Measurements from ENCODE around the gene TSPYL4.
A peak's percentile ranks its signal among the peaks of the same experiment; 100 is the strongest.

The TSPYL4 gene

DNA sequence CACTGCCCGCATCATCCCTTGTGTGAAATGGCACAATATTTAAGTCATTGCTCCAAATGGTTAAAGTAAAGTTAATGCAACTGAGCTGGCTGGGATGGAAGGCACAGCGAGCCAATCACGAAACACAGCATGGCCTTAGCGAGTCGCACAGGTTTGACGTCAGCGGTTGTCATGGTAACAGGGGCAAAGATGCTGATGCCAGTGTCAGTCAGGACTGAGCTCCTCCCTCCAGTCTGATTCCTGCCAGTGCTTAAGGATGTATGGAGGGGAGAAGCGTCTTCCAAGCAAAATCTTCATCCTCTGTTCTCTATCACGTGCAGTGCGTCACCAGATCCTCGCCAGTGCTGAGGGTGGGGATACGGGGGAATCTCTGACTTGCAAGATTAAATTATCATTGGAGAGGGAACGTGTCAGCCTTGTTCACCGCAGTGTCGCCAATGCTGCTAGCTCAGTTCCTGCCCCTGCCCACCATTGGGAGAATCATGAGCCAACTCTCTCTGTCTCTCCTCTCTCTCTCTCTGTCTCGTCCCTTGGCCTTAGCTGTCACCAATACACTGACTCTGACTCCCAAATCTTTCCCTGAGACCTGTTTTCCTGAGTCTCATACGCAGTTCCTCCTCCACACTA lies 24.5 kb downstream of the TSPYL4 start:
- peak; percentile 89 for DNase-seq (ENCODE audit: low read depth, low spot score)

- no peak for DNase-seq (ENCODE audit: low read depth, low spot score)
Measured at GRCh38 chr6:116223355-116223754, 30.5 kb downstream of the TSPYL4 start.

DNA sequence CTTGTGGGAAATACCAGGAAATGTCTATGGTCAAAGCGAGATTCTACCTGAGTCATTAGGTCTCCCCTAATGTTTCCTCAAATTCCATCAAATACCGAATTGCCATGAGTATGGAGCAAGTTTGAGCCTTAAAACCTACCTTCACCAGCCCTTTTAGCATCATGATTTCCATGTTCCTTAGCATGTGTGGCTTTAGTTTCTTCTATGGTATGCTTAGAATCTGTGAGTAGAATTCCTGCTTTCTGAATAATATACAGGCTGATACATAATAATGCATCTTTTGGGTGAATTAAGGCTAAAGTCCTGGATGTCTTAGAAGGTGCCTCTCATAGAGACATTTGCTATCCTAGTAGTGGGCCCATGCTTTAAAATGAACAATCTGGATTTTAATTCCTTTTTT lies 32.0 kb downstream of the TSPYL4 start:
- DNase-seq (ENCODE audit: low read depth, low spot score), result no peak

GRCh38 chr6:116221067-116221466 lies 32.8 kb downstream of the TSPYL4 start:
- no peak for DNase-seq (ENCODE audit: low read depth, low spot score)

GRCh38 chr6:116218866-116219265 lies 35.0 kb downstream of the TSPYL4 start:
- no peak for DNase-seq (ENCODE audit: low read depth, low spot score)

- DNase-seq (ENCODE audit: low read depth, low spot score), result no peak
Measured at GRCh38 chr6:116218172-116218633, 35.7 kb downstream of the TSPYL4 start.

DNA sequence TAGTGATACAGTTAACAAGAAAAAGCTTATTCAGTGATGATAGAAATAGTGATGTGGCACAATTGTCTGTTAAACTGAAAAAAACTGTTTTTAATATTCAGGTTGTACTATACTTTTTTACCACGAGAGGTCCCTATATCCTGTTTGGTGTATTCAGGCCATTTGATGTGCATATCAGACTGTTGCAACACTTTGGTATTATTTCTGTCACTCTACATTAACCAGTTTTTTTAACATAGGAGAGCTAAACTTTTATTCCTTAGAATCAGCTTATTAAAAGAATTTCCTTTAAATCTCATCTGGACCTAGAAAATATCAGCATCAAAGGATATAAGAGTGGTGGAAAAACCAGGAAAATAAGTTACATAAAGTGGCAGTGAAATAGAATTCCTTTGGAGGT lies 36.8 kb downstream of the TSPYL4 start:
- DNase-seq (ENCODE audit: low read depth, low spot score), result no peak

DNA sequence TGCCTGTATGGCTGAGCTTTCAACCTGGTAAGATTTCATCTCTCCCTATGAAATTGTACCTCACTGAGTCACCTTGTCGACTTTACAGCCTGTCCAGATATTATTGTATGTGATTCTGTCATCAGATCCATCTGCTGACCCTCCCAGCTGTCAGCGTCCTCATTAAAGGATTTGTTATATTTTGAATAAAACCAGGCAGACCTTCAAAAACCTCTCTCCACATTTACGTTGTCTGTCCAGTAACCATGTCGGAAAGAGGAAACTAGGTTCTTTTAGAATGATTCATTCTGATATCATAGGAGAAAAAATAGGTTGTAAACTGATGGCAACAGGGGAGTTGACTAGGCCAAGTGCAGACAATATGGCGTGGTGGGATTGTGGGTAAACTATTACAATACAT lies 38.5 kb downstream of the TSPYL4 start:
- no peak for DNase-seq (ENCODE audit: low read depth, low spot score)

GRCh38 chr6:116214681-116215080 lies 39.2 kb downstream of the TSPYL4 start:
- DNase-seq (ENCODE audit: low read depth, low spot score), result no peak

GRCh38 chr6:116210750-116211425 lies 43.0 kb downstream of the TSPYL4 start:
- DNase-seq (ENCODE audit: low read depth, low spot score), result no peak

GRCh38 chr6:116210316-116210715 lies 43.6 kb downstream of the TSPYL4 start:
- DNase-seq (ENCODE audit: low read depth, low spot score), result no peak

- DNase-seq (ENCODE audit: low read depth, low spot score), result no peak
Measured at GRCh38 chr6:116208056-116208785, 45.7 kb downstream of the TSPYL4 start.

DNA sequence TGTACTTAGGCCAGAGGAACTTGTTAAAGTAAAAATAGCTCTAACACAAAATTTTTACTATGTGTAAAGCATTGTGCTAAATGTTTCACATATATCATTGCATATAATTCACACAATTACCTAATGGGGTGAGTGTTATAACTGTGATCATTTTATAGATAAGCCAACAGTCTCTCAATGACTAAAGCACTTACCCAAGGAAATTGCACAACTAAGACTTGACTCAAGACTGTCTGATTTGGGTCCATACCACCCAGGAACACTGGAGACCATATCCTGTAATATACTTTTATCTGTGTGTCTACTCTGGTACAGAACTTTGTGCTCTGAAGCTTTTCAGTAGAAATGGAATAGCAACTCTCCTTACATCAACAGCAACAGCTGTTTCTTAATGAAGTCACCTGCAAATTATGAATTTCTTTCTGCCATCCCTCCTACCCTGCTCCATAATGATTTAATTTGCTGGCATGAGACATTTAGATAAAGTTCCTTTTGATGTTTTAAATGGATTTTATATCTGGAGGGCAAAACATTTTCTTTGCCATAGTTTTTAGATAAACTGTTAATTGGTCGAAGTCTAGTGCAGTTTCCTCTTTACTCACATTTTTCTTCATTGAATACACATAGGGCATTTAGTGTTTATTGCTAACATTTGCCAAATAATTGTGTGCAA lies 47.5 kb downstream of the TSPYL4 start:
- no peak for DNase-seq (ENCODE audit: low read depth, low spot score)

DNA sequence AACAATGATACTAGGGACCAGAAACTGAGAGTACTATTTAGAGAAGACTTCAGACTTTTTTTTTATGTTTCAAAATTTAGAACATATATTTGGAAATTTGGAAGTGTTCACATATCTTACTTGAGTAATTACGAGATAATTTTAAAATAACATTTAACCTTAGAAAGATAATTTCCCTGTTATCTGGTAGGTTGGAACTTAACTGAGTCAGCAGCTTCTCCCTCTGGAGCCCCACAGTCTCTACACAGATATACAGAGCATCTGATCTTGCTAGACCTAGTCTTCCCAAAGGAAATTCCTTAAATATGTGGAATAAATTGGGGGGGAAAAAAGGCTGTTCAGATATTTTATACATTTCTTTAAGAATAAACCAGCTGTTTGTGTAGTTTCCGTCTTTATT lies 48.6 kb downstream of the TSPYL4 start:
- DNase-seq (ENCODE audit: low read depth, low spot score), result no peak

- DNase-seq (ENCODE audit: low read depth, low spot score), result no peak
Measured at GRCh38 chr6:116201538-116201937, 52.3 kb downstream of the TSPYL4 start.

- DNase-seq (ENCODE audit: low read depth, low spot score), result no peak
Measured at GRCh38 chr6:116200619-116201249, 53.1 kb downstream of the TSPYL4 start.
